ENCODE data around the gene C11orf87.

C11orf87 gene

DNA sequence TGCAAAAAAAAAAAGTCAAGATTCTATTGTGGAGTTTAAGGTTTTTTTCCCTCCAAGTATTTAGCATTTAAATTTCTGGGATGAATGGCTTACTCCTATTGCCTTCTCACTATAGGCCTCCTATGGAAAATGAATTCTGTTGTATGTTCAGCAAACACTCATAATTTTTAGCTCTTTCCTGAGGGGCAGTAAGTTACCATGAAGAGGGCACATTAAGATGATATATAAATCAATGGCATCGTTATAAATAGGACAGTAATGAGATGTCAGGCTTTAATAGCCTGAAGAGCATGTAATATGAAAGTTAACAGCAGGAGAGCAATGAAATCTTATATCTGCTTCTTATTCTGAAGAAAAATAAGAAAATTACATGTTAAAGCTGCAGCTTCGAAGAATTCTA lies 32.9 kb downstream of the C11orf87 start:
- no peak for DNase-seq
